HepG2 (cell line): ENCODE measurements around the gene PHACTR1. TPM values are rescaled to one million over a fixed set of nuclear protein-coding genes. Genes with fewer than 3 reads are reported as not detected.

ENCODE experiments used
- ATAC-seq: fragments of 200-7000 bp; cut with Tn5 transposase; 3 replicates; pipeline ENCODE4 v1.9.1; 2020; ENCODE audit warnings: mild to moderate bottlenecking, moderate library complexity
- BruUV-seq: library from RNA; stranded (reverse); fragments of 400-500 nt; replicated peaks from 2 replicates; lab custom pipeline; 2021; lab: Mats Ljungman, UMichigan
- CTCF ChIA-PET: fragments of 300-600 bp; formaldehyde crosslinking; extraction: SDS; loops from one replicate; lab custom pipeline; 2021; ENCODE audit warnings: low total read pairs, inconsistent platforms, low intra/inter-chr PET ratio; lab: Yijun Ruan, JAX
- POLR2A ChIA-PET: fragments of 350-600 bp; sonication (Branson Sonifier 250); formaldehyde crosslinking; loops from one replicate; lab custom pipeline; 2020; ENCODE audit warnings: antibody characterized with exemption, inconsistent platforms; lab: Yijun Ruan, JAX
- DNase-seq: peaks from one replicate; pipeline ENCODE4 v3.0.0-alpha.2; 2015; ENCODE audit warnings: low spot score
- FAIRE-seq: peaks from 3 replicates; lab custom pipeline; 2011; peaks lifted over from hg19 to GRCh38; lab: Jason Lieb, UNC
- H2AFZ ChIP-seq: one replicate; pipeline ENCODE4 v1.6.1; 2011; ENCODE audit warnings: low read length, inconsistent platforms
- H3K27ac ChIP-seq: fragments of 300-600 bp; 3 replicates; pipeline ENCODE4 v1.8.0; 2011; ENCODE audit warnings: mixed run types, mild to moderate bottlenecking, mixed read lengths, low read length, inconsistent platforms; ENCODE audit not compliant: insufficient read depth; ENCODE audit errors: extremely low read length
- H3K27me3 ChIP-seq, 2 experiments: fragments of 200-600 bp in 1 of 2; 2 replicates in 1 of 2; 3 replicates in 1 of 2; pipeline versions ENCODE4 v1.6.0 to v1.8.0; 2011; ENCODE audit warnings: low read length in 2 of 2, mild to moderate bottlenecking in 2 of 2, moderate library complexity in 2 of 2, inconsistent platforms in 1 of 2; ENCODE audit not compliant: insufficient read depth in 2 of 2, control insufficient read depth in 1 of 2
- H3K36me3 ChIP-seq, 2 experiments: fragments of 200-600 bp in 1 of 2; replicated peaks in 1 of 2; 2 replicates in 1 of 2; 3 replicates in 1 of 2; pipeline versions ENCODE4 v1.5.1 to v1.8.0; 2011; ENCODE audit warnings: low read length in 2 of 2, inconsistent platforms in 1 of 2; ENCODE audit not compliant: insufficient read depth in 2 of 2, control insufficient read depth in 1 of 2
- H3K4me1 ChIP-seq: 2 replicates; pipeline ENCODE4 v1.5.1; 2012; ENCODE audit warnings: low read length, inconsistent platforms; ENCODE audit not compliant: insufficient read depth
- H3K4me2 ChIP-seq: 2 replicates; pipeline ENCODE4 v1.6.0; 2011; ENCODE audit warnings: low read depth, low read length, inconsistent platforms
- H3K4me3 ChIP-seq, 3 experiments: fragments of 200-600 bp in 1 of 3; sonication (generic), shearing (Covaris generic) in 1 of 3; replicated peaks in 1 of 3; 2 replicates each; pipeline ENCODE4 v1.5.1; 2011 to 2016; ENCODE audit warnings: low read length in 3 of 3, inconsistent platforms in 2 of 3, low read depth in 2 of 3, mild to moderate bottlenecking in 2 of 3, control low read depth in 1 of 3, mixed read lengths in 1 of 3; ENCODE audit not compliant: insufficient read depth in 1 of 3
- H3K79me2 ChIP-seq: one replicate; pipeline ENCODE4 v1.6.1; 2011; ENCODE audit warnings: low read length, inconsistent platforms; ENCODE audit not compliant: insufficient read depth
- H3K9ac ChIP-seq: 2 replicates; pipeline ENCODE4 v1.6.0; 2011; ENCODE audit warnings: mild to moderate bottlenecking, low read depth, low read length, inconsistent platforms; ENCODE audit not compliant: insufficient read depth
- H3K9me3 ChIP-seq: 2 replicates; pipeline ENCODE4 v1.5.1; 2012; ENCODE audit warnings: mild to moderate bottlenecking, low read length
- H4K20me1 ChIP-seq: 2 replicates; pipeline ENCODE4 v1.6.0; 2011; ENCODE audit warnings: inconsistent platforms, mild to moderate bottlenecking, low read length, moderate library complexity; ENCODE audit not compliant: insufficient read depth
- EZH2 ChIP-seq: conservative IDR thresholded peaks from 2 replicates; pipeline ENCODE4 v1.6.1; 2012; ENCODE audit warnings: mild to moderate bottlenecking, low read depth, low read length, moderate library complexity
- GPN1 ChIP-seq: sonication (generic); formaldehyde crosslinking; IDR thresholded peaks from 2 replicates; pipeline ENCODE4 v1.5.1; 2020; ENCODE audit warnings: missing genetic modification reagents, borderline replicate concordance
- KLF12 ChIP-seq: sonication (generic); formaldehyde crosslinking; IDR thresholded peaks from 2 replicates; pipeline ENCODE4 v1.4.0; 2020; ENCODE audit warnings: missing genetic modification reagents, borderline replicate concordance
- KLF6 ChIP-seq: IDR thresholded peaks from 2 replicates; pipeline ENCODE4 v1.8.0; 2016; ENCODE audit warnings: missing biosample characterization, missing genetic modification reagents
- NCOA1 ChIP-seq: sonication (generic); formaldehyde crosslinking; IDR thresholded peaks from 2 replicates; pipeline ENCODE4 v1.9.0; 2021; ENCODE audit warnings: missing genetic modification reagents
- RARG ChIP-seq: sonication (generic); formaldehyde crosslinking; IDR thresholded peaks from 2 replicates; pipeline ENCODE4 v1.4.0; 2020; ENCODE audit warnings: low read depth, mild to moderate bottlenecking, missing genetic modification reagents
- ZBTB3 ChIP-seq: sonication (generic); formaldehyde crosslinking; IDR thresholded peaks from 2 replicates; pipeline ENCODE4 v1.4.0; 2020; ENCODE audit warnings: low read depth, mild to moderate bottlenecking, moderate library complexity, missing genetic modification reagents, borderline replicate concordance
- ZFP36 ChIP-seq: fragments of 150-350 bp; IDR thresholded peaks from 2 replicates; pipeline ENCODE4 v1.6.1; 2018; ENCODE audit warnings: borderline replicate concordance, low read length, low read depth; ENCODE audit not compliant: partially characterized antibody
- ZNF496 ChIP-seq: sonication (generic); formaldehyde crosslinking; IDR thresholded peaks from 2 replicates; pipeline ENCODE4 v1.8.1; 2023; ENCODE audit warnings: mild to moderate bottlenecking, moderate library complexity, missing genetic modification reagents; ENCODE audit not compliant: insufficient replicate concordance
- ZNF772 ChIP-seq: sonication (generic); formaldehyde crosslinking; IDR thresholded peaks from 2 replicates; pipeline ENCODE4 v1.5.0; 2020; ENCODE audit warnings: mild to moderate bottlenecking, missing genetic modification reagents
- WGBS: methylation state at CpG from one replicate; pipeline ENCODE4 v1.1.6; 2017; ENCODE audit warnings: low lambda C conversion rate; 5-methylcytosine and 5-hydroxymethylcytosine counted together
- in situ Hi-C: cut with HindIII; loops from 2 replicates; pipeline ENCODE4 v1.10.0; 2017; ENCODE audit warnings: low pct_unique_long_range_greater_than_20kb; ENCODE audit not compliant: extremely low pct_ligation_motif_present
- intact Hi-C: fragments of 100-400 bp; cut with micrococcal nuclease; formaldehyde crosslinking; loops from one replicate; pipeline ENCODE4 v1.10.0; 2022; ENCODE audit not compliant: unreplicated experiment
- polyA plus RNA-seq, 8 experiments: library from polyadenylated mRNA; depleted of rRNA in 3 of 8; stranded (reverse) in 7 of 8; unstranded in 1 of 8; fragments of >200 nt; fragmentation: Illumina TruSeq in 4 of 8; extraction: Trizol in 4 of 8; gene quantifications; 2 replicates each; pipeline versions ENCODE4 v1.2.1 to v1.2.3, GENCODE V29; 2011 to 2016; ENCODE audit warnings: low read depth in 4 of 8, missing spikeins in 1 of 8, mixed read lengths in 1 of 8; ENCODE audit not compliant: insufficient read depth in 1 of 8
- total RNA-seq, 5 experiments: library from RNA; depleted of rRNA; stranded (reverse); fragments of >200 nt; fragmentation: Illumina TruSeq; extraction: Trizol; gene quantifications; 2 replicates each; pipeline ENCODE4 v1.2.3, GENCODE V29; 2016; ENCODE audit warnings: low read depth in 1 of 5
- TF ChIP-seq, protein P1 (sequence below): sonication (generic); formaldehyde crosslinking; IDR thresholded peaks from 2 replicates; pipeline ENCODE4 v1.9.0; 2021; ENCODE audit warnings: missing genetic modification reagents, borderline replicate concordance
- TF ChIP-seq, protein P2 (sequence below): sonication (generic); formaldehyde crosslinking; IDR thresholded peaks from 2 replicates; pipeline ENCODE4 v1.9.0; 2022; ENCODE audit warnings: missing genetic modification reagents, mild to moderate bottlenecking, borderline replicate concordance
- TF ChIP-seq, protein P3 (sequence below): sonication (generic); formaldehyde crosslinking; IDR thresholded peaks from 2 replicates; pipeline ENCODE4 v1.4.0; 2020; ENCODE audit warnings: mild to moderate bottlenecking, missing genetic modification reagents
- TF ChIP-seq, protein P4 (sequence below): IDR thresholded peaks from 2 replicates; pipeline ENCODE4 v1.6.1; 2016; ENCODE audit warnings: low read depth, missing genetic modification reagents, missing compliant biosample characterization

Gene PHACTR1
- total and polyA plus RNA-seq, 2 of the 13 experiments (the other 11 are each of a cell fraction or from before 2014, with no cell fraction given): 0.09 TPM; not detected in 1

DNA sequence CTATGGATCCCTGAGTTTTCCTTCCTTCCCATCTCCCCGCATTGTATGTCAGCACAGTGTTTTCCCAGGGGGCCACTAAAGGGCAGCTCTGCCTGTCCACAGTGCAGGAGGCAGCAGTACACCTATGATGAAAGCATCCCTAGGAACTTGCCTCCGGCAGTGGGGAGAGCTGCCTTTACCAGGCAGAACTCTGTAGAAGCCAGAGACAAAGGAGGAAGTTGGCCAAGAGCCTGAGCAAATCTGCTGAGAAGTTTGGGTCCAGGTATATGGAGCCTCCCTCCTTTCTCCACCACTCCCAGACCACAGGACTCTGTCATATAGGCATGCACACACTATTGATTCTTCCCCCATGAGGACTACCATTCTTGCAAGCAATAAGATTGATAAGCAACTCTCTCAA, 329.1 kb downstream of the PHACTR1 start (continued):
- TF ChIP-seq, protein P1, sequence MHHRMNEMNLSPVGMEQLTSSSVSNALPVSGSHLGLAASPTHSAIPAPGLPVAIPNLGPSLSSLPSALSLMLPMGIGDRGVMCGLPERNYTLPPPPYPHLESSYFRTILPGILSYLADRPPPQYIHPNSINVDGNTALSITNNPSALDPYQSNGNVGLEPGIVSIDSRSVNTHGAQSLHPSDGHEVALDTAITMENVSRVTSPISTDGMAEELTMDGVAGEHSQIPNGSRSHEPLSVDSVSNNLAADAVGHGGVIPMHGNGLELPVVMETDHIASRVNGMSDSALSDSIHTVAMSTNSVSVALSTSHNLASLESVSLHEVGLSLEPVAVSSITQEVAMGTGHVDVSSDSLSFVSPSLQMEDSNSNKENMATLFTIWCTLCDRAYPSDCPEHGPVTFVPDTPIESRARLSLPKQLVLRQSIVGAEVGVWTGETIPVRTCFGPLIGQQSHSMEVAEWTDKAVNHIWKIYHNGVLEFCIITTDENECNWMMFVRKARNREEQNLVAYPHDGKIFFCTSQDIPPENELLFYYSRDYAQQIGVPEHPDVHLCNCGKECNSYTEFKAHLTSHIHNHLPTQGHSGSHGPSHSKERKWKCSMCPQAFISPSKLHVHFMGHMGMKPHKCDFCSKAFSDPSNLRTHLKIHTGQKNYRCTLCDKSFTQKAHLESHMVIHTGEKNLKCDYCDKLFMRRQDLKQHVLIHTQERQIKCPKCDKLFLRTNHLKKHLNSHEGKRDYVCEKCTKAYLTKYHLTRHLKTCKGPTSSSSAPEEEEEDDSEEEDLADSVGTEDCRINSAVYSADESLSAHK (CRISPR knock-in tag): no peak
- TF ChIP-seq KLF12 (no peak), GPN1 (CRISPR knock-in tag) (no peak), ZNF772 (no peak), ZBTB3 (no peak), RARG (no peak)
- TF ChIP-seq, protein P2, sequence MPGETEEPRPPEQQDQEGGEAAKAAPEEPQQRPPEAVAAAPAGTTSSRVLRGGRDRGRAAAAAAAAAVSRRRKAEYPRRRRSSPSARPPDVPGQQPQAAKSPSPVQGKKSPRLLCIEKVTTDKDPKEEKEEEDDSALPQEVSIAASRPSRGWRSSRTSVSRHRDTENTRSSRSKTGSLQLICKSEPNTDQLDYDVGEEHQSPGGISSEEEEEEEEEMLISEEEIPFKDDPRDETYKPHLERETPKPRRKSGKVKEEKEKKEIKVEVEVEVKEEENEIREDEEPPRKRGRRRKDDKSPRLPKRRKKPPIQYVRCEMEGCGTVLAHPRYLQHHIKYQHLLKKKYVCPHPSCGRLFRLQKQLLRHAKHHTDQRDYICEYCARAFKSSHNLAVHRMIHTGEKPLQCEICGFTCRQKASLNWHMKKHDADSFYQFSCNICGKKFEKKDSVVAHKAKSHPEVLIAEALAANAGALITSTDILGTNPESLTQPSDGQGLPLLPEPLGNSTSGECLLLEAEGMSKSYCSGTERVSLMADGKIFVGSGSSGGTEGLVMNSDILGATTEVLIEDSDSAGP (CRISPR knock-in tag): no peak
- TF ChIP-seq, protein P3, sequence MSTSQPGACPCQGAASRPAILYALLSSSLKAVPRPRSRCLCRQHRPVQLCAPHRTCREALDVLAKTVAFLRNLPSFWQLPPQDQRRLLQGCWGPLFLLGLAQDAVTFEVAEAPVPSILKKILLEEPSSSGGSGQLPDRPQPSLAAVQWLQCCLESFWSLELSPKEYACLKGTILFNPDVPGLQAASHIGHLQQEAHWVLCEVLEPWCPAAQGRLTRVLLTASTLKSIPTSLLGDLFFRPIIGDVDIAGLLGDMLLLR (CRISPR knock-in tag): no peak

DNA sequence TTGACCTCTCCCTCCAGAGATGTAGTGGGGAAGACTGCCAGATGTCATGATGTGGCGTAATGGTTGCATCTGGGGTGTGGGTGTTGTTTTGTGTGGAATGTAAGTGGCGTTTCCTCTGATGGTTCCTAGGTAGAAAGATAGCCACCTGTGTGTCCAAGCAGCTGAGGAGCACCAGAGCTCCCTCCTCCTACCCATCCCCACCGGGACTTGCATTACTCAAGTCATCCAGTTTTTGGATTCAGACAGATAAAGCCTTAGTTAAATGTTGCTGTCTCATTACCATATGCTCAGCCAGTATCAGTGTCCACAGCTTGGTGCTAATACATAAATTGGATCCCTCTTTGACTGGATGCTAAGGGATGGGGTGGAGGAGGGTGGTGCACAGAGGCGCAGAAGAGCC, 329.5 kb downstream of the PHACTR1 start:
- WGBS: 0% methylated on average over 4 of the region's 4 CpGs
- no peak for FAIRE-seq
- Histone ChIP-seq H3K4me3 (no peak overlapping the region), H3K4me1 (no peaks in the 10 kb centered on the region), H3K79me2 (no peaks in the 10 kb centered on the region), H3K27ac (no peak overlapping the region), H3K36me3 (no peaks in the 10 kb centered on the region), H3K9me3 (no peaks in the 10 kb centered on the region), H3K9ac (no peak overlapping the region), H2AFZ (no peak overlapping the region), H3K4me2 (no peak overlapping the region), H4K20me1 (no peaks in the 10 kb centered on the region), H3K27me3 (no peaks in the 10 kb centered on the region)
- intact Hi-C loops: no loop called here
- ChIA-PET CTCF (no interaction called here), POLR2A (no interaction called here)
- no peak for ATAC-seq
- in situ Hi-C loops: no loop called here
- no TSS peak for BruUV-seq
- DNase-seq: no peak
- TF ChIP-seq NCOA1 (CRISPR knock-in tag): no peak
- TF ChIP-seq, protein P4, sequence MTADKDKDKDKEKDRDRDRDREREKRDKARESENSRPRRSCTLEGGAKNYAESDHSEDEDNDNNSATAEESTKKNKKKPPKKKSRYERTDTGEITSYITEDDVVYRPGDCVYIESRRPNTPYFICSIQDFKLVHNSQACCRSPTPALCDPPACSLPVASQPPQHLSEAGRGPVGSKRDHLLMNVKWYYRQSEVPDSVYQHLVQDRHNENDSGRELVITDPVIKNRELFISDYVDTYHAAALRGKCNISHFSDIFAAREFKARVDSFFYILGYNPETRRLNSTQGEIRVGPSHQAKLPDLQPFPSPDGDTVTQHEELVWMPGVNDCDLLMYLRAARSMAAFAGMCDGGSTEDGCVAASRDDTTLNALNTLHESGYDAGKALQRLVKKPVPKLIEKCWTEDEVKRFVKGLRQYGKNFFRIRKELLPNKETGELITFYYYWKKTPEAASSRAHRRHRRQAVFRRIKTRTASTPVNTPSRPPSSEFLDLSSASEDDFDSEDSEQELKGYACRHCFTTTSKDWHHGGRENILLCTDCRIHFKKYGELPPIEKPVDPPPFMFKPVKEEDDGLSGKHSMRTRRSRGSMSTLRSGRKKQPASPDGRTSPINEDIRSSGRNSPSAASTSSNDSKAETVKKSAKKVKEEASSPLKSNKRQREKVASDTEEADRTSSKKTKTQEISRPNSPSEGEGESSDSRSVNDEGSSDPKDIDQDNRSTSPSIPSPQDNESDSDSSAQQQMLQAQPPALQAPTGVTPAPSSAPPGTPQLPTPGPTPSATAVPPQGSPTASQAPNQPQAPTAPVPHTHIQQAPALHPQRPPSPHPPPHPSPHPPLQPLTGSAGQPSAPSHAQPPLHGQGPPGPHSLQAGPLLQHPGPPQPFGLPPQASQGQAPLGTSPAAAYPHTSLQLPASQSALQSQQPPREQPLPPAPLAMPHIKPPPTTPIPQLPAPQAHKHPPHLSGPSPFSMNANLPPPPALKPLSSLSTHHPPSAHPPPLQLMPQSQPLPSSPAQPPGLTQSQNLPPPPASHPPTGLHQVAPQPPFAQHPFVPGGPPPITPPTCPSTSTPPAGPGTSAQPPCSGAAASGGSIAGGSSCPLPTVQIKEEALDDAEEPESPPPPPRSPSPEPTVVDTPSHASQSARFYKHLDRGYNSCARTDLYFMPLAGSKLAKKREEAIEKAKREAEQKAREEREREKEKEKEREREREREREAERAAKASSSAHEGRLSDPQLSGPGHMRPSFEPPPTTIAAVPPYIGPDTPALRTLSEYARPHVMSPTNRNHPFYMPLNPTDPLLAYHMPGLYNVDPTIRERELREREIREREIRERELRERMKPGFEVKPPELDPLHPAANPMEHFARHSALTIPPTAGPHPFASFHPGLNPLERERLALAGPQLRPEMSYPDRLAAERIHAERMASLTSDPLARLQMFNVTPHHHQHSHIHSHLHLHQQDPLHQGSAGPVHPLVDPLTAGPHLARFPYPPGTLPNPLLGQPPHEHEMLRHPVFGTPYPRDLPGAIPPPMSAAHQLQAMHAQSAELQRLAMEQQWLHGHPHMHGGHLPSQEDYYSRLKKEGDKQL (CRISPR knock-in tag): no peak
- no peak for TF ChIP-seq ZFP36
- no peak for TF ChIP-seq ZNF496 (CRISPR knock-in tag)
- TF ChIP-seq KLF6 (CRISPR knock-in tag): no peak
- no peak for TF ChIP-seq EZH2
